ENCODE results near the gene SLAMF9. TPM values are rescaled to one million over a fixed set of nuclear protein-coding genes. Genes with fewer than 3 reads are reported as not detected.

SLAMF9 gene
- total RNA-seq, 1 experiment from 2014 or later, result not detected

DNA sequence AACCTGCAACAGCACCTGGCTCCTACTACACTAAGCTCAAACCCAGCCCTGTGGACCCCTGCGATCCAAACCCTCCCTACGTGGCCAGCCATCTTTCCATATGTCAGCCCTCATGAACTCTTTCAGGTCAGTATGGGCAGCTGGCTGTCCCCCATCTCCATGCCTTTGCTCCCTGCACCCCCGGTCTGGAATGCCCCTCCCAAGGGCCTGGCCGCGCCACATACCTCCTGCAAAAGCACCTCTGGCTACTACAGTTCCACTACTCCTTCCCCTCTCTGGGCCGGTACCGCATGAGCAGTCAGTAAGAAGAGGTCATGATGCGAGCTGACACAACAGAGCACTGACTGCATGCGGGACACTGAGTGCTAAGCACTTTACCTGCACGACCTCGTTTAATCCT is 18.7 kb downstream of the SLAMF9 start:
- Histone ChIP-seq H3K23ac (ENCODE audit: insufficient read length, low read depth, low read length) (no peak overlapping the region), H2BK15ac (ENCODE audit: low read depth, low read length) (no peak overlapping the region), H2BK12ac (ENCODE audit: insufficient read length, low read depth, low read length) (no peak overlapping the region), H3K9ac (ENCODE audit: extremely low read depth, insufficient read length, low read length) (no peak overlapping the region), H3K4ac (ENCODE audit: low read depth, low read length) (no peak overlapping the region), H3K23me2 (ENCODE audit: insufficient read length, low read depth, low read length, poor library complexity, severe bottlenecking) (no peaks in the 10 kb centered on the region), H3K27me3 (ENCODE audit: insufficient read depth, low read length) (no peaks in the 10 kb centered on the region), H2AK5ac (ENCODE audit: insufficient read length, low read length) (no peak overlapping the region), H2AFZ (ENCODE audit: low read length) (no peak overlapping the region), H3K9me3 (ENCODE audit: control insufficient read depth, low read depth, low read length) (no peaks in the 10 kb centered on the region), H3K18ac (ENCODE audit: insufficient read length, low read depth, low read length) (no peak overlapping the region), H3K27ac (ENCODE audit: insufficient read length, low read depth, low read length) (no peak overlapping the region), H3T11ph (ENCODE audit: low read length) (no peak overlapping the region), H3K56ac (ENCODE audit: insufficient read length, low read depth, low read length) (no peak overlapping the region), H3K79me1 (ENCODE audit: insufficient read depth, low read depth, low read length, poor library complexity, severe bottlenecking) (no peaks in the 10 kb centered on the region), H4K20me1 (ENCODE audit: control insufficient read depth, insufficient read depth, insufficient read length) (no peaks in the 10 kb centered on the region), H3K14ac (ENCODE audit: insufficient read depth, low read length) (no peak overlapping the region), H2BK120ac (ENCODE audit: low read depth, low read length, poor library complexity, severe bottlenecking) (no peak overlapping the region), H3K79me2 (ENCODE audit: insufficient read depth, low read length) (no peaks in the 10 kb centered on the region), H2BK5ac (ENCODE audit: insufficient read length, low read length) (no peak overlapping the region), H2BK20ac (ENCODE audit: low read depth, low read length, poor library complexity, severe bottlenecking) (no peak overlapping the region), H3K4me2 (ENCODE audit: insufficient read depth, insufficient read length, low read length) (no peak overlapping the region), H4K91ac (ENCODE audit: insufficient read length, low read depth, low read length) (no peak overlapping the region), H3K4me1 (ENCODE audit: insufficient read depth, low read length) (no peaks in the 10 kb centered on the region; the same call in 1 of the 2 replicates), H4K8ac (replicated peaks; ENCODE audit: insufficient read length, low read depth, low read length) (no peak overlapping the region), H4K5ac (ENCODE audit: insufficient read length, low read depth, low read length) (no peak overlapping the region)
- TF ChIP-seq, protein P1, sequence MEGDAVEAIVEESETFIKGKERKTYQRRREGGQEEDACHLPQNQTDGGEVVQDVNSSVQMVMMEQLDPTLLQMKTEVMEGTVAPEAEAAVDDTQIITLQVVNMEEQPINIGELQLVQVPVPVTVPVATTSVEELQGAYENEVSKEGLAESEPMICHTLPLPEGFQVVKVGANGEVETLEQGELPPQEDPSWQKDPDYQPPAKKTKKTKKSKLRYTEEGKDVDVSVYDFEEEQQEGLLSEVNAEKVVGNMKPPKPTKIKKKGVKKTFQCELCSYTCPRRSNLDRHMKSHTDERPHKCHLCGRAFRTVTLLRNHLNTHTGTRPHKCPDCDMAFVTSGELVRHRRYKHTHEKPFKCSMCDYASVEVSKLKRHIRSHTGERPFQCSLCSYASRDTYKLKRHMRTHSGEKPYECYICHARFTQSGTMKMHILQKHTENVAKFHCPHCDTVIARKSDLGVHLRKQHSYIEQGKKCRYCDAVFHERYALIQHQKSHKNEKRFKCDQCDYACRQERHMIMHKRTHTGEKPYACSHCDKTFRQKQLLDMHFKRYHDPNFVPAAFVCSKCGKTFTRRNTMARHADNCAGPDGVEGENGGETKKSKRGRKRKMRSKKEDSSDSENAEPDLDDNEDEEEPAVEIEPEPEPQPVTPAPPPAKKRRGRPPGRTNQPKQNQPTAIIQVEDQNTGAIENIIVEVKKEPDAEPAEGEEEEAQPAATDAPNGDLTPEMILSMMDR (conservative IDR thresholded peaks at IDR 0.05), result no peak
- no peak overlapping the region for H3K4me3 Mint-ChIP-seq
- no peak overlapping the region for H3K27ac Mint-ChIP-seq
- peaks cover 27 to 32% of the 10 kb centered on the region in 2 experiments for H3K4me1 Mint-ChIP-seq
- no CpG with 5 or more reads among the region's 11 CpGs for WGBS (ENCODE audit: extremely low coverage, insufficient read length, low lambda C conversion rate)
- no peaks in the 10 kb centered on the region for H3K9me3 Mint-ChIP-seq
- peaks cover 16 to 29% (median 26%) of the 10 kb centered on the region in 3 experiments for H3K36me3 Mint-ChIP-seq (ENCODE audit: insufficient read depth in 1 of 3, low read depth in 3 of 3)
- H3K27me3 Mint-ChIP-seq (ENCODE audit: low read depth), result peaks cover 1% of the 10 kb centered on the region; the same call in 1 of the 2 replicates
- DNase-seq, result no peak

All from H9 (cell line).